MM.1S (cell line): ENCODE results near the gene FTHL17.

Source experiments
- DNase-seq: peaks from one replicate; pipeline ENCODE4 v3.0.0-alpha.2; 2015
- H2AFZ ChIP-seq: fragments of 300-600 bp; sonication (generic); 2 replicates; pipeline ENCODE4 v1.6.0; 2016; ENCODE audit warnings: antibody characterized with exemption, low read length
- H3F3A ChIP-seq: fragments of 300-600 bp; sonication (generic); 2 replicates; pipeline ENCODE4 v1.6.1; 2016; ENCODE audit warnings: mild to moderate bottlenecking, antibody characterized with exemption, low read length, moderate library complexity, mixed read lengths; ENCODE audit not compliant: insufficient read depth
- H3K27ac ChIP-seq: fragments of 300-600 bp; sonication (generic); 2 replicates; pipeline ENCODE4 v1.5.1; 2016; ENCODE audit warnings: mild to moderate bottlenecking, low read length
- H3K27me3 ChIP-seq: fragments of 300-600 bp; sonication (generic); replicated peaks from 2 replicates; pipeline ENCODE4 v1.6.0; 2016; ENCODE audit warnings: low read length; ENCODE audit not compliant: insufficient read depth
- H3K36me3 ChIP-seq: fragments of 300-600 bp; sonication (generic); replicated peaks from 2 replicates; pipeline ENCODE4 v1.6.1; 2016; ENCODE audit warnings: mild to moderate bottlenecking, low read length, mixed read lengths; ENCODE audit not compliant: insufficient read depth
- H3K4me1 ChIP-seq: fragments of 300-600 bp; sonication (generic); 2 replicates; pipeline ENCODE4 v1.6.1; 2016; ENCODE audit warnings: low read length, mixed read lengths
- H3K4me2 ChIP-seq: fragments of 300-600 bp; sonication (generic); 2 replicates; pipeline ENCODE4 v1.6.0; 2016; ENCODE audit warnings: low read depth, low read length
- H3K4me3 ChIP-seq: fragments of 300-600 bp; sonication (generic); 2 replicates; pipeline ENCODE4 v1.5.1; 2016; ENCODE audit warnings: low read length, mixed read lengths
- H3K79me2 ChIP-seq: fragments of 300-600 bp; sonication (generic); 2 replicates; pipeline ENCODE4 v1.6.1; 2016; ENCODE audit warnings: mixed run types, low read length, mixed read lengths
- H3K9ac ChIP-seq: fragments of 300-600 bp; sonication (generic); 2 replicates; pipeline ENCODE4 v1.6.1; 2016; ENCODE audit warnings: low read length, mixed read lengths
- H3K9me2 ChIP-seq: fragments of 300-600 bp; sonication (generic); replicated peaks from 2 replicates; pipeline ENCODE4 v1.6.1; 2016; ENCODE audit warnings: mild to moderate bottlenecking, low read length, mixed read lengths; ENCODE audit not compliant: insufficient read depth
- H3K9me3 ChIP-seq: fragments of 300-600 bp; sonication (generic); replicated peaks from 2 replicates; pipeline ENCODE4 v1.6.1; 2016; ENCODE audit warnings: mild to moderate bottlenecking, low read length, mixed read lengths; ENCODE audit not compliant: insufficient read depth
- H4K20me1 ChIP-seq: fragments of 300-600 bp; sonication (generic); 2 replicates; pipeline ENCODE4 v1.6.1; 2016; ENCODE audit warnings: mild to moderate bottlenecking, low read length, moderate library complexity, mixed read lengths; ENCODE audit not compliant: insufficient read depth
- EZH2 ChIP-seq: fragments of 300-600 bp; sonication (generic); optimal IDR thresholded peaks from 2 replicates; pipeline ENCODE3; 2017; ENCODE audit warnings: low read depth, mild to moderate bottlenecking, antibody characterized with exemption, low read length, mixed read lengths
- EZH2phosphoT487 ChIP-seq: fragments of 300-600 bp; sonication (generic); IDR thresholded peaks from 2 replicates; pipeline ENCODE4 v1.6.1; 2018; ENCODE audit warnings: antibody characterized with exemption, low read length
- TF ChIP-seq, protein P1 (sequence below): fragments of 300-600 bp; sonication (generic); IDR thresholded peaks from 2 replicates; pipeline ENCODE4 v1.5.1; 2016; ENCODE audit warnings: antibody characterized with exemption, low read length, mixed read lengths

Gene FTHL17

DNA sequence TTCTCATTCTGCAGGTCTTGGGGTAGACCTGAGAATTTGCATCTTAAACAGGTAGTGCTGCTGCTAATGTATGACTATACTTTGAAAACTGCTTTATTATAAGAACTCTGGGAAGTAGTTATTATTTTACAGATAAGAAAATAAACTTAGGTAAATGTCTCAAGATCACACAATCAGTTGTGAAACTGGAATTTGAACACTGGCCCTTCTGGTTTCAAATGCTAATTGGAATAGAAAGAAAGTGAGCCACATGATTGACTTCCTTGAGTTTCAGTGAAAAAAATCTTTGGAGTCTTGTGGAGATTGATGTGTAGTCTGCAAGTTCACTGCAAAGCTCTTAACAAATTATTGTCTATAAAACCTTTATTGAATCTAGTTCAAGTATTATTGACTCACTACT is 44.5 kb downstream of the FTHL17 start:
- Histone ChIP-seq H3K4me1 (no peaks in the 10 kb centered on the region), H3F3A (no peaks in the 10 kb centered on the region), H3K9ac (no peak overlapping the region), H3K9me3 (no peaks in the 10 kb centered on the region), H3K4me2 (no peak overlapping the region), H3K27ac (no peak overlapping the region), H4K20me1 (no peaks in the 10 kb centered on the region), H3K27me3 (no peaks in the 10 kb centered on the region), H3K36me3 (no peaks in the 10 kb centered on the region), H3K79me2 (no peaks in the 10 kb centered on the region), H3K4me3 (no peak overlapping the region), H2AFZ (no peak overlapping the region), H3K9me2 (no peaks in the 10 kb centered on the region)
- no peak for DNase-seq
- TF ChIP-seq EZH2phosphoT487 (no peak), EZH2 (no peak)
- TF ChIP-seq, protein P1, sequence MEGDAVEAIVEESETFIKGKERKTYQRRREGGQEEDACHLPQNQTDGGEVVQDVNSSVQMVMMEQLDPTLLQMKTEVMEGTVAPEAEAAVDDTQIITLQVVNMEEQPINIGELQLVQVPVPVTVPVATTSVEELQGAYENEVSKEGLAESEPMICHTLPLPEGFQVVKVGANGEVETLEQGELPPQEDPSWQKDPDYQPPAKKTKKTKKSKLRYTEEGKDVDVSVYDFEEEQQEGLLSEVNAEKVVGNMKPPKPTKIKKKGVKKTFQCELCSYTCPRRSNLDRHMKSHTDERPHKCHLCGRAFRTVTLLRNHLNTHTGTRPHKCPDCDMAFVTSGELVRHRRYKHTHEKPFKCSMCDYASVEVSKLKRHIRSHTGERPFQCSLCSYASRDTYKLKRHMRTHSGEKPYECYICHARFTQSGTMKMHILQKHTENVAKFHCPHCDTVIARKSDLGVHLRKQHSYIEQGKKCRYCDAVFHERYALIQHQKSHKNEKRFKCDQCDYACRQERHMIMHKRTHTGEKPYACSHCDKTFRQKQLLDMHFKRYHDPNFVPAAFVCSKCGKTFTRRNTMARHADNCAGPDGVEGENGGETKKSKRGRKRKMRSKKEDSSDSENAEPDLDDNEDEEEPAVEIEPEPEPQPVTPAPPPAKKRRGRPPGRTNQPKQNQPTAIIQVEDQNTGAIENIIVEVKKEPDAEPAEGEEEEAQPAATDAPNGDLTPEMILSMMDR: no peak

DNA sequence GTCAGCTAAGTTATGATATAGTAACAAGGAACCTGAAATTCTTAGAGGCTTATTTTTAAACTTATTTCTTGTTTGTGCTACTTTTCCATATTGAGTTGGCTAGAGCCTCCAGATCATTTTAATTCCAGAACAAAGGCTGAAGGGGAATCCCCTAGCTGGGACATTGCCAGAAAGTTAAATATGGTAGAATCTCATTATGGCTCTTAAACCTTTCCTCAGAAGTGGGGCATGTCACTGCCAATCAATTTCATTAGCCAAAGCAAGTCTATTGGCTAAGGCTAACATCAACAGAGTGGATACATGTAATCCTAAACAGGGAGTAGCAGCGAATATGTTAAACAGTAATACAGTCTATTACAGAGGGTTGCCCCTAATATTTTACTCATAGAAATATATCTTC is 47.0 kb downstream of the FTHL17 start:
- no peaks in the 10 kb centered on the region for H3K36me3 ChIP-seq
- no peak overlapping the region for H3K4me2 ChIP-seq
- H3K27me3 ChIP-seq: no peaks in the 10 kb centered on the region
- no peaks in the 10 kb centered on the region for H3K9me2 ChIP-seq
- H3K9ac ChIP-seq: no peak overlapping the region
- no peak overlapping the region for H2AFZ ChIP-seq
- H3K9me3 ChIP-seq: no peaks in the 10 kb centered on the region
- H3K79me2 ChIP-seq: no peaks in the 10 kb centered on the region
- H4K20me1 ChIP-seq: no peaks in the 10 kb centered on the region
- no peak overlapping the region for H3K27ac ChIP-seq
- no peaks in the 10 kb centered on the region for H3K4me1 ChIP-seq
- no peak for DNase-seq
- no peak for TF ChIP-seq EZH2
- TF ChIP-seq, protein P1: no peak
- TF ChIP-seq EZH2phosphoT487: no peak
- H3K4me3 ChIP-seq: no peak overlapping the region
- H3F3A ChIP-seq: no peaks in the 10 kb centered on the region

DNA sequence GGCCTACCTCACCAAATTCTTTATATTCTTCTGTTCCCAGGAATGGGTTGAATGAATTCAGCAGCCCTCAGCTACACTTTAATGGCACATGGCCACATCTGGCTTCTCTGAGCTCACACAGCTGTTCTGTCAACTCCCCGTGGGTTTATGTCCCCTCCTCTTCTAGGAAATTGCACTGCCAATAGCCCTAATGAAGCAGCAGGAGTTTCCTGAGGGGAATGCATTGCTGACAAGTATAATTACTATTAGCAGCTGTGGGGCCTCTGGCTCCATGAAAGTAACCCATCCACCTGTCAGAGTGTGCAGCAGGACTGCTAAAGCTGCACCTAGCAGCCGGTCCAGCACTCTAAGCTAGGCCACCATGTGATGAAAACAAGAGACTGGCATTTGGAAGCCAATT is 50.3 kb downstream of the FTHL17 start:
- Histone ChIP-seq H2AFZ (no peak overlapping the region), H3K4me1 (no peaks in the 10 kb centered on the region), H3F3A (no peaks in the 10 kb centered on the region), H3K79me2 (no peaks in the 10 kb centered on the region), H3K27me3 (no peaks in the 10 kb centered on the region), H4K20me1 (no peaks in the 10 kb centered on the region), H3K4me3 (no peak overlapping the region), H3K4me2 (no peak overlapping the region), H3K27ac (no peak overlapping the region), H3K9me2 (no peaks in the 10 kb centered on the region), H3K9ac (no peak overlapping the region), H3K9me3 (no peaks in the 10 kb centered on the region), H3K36me3 (no peaks in the 10 kb centered on the region)
- TF ChIP-seq EZH2: no peak
- no peak for TF ChIP-seq EZH2phosphoT487
- TF ChIP-seq, protein P1: no peak
- DNase-seq: no peak
